Nephron (organoid): ENCODE measurements around the gene MAP3K5.

Experiments used
- H3K27ac Mint-ChIP-seq, 3 experiments: 2 replicates each; pipeline ENCODE4 v1.8.0; 2020; ENCODE audit warnings: mixed read lengths in 3 of 3, mild to moderate bottlenecking in 2 of 3, moderate library complexity in 1 of 3
- H3K27me3 Mint-ChIP-seq: 2 replicates; pipeline ENCODE4 v1.8.0; 2021; ENCODE audit warnings: low read depth, mild to moderate bottlenecking, moderate library complexity, mixed read lengths
- H3K36me3 Mint-ChIP-seq: 2 replicates; pipeline ENCODE4 v1.8.0; 2020; ENCODE audit warnings: low read depth, mixed read lengths
- H3K4me1 Mint-ChIP-seq: 2 replicates; pipeline ENCODE4 v1.8.0; 2020; ENCODE audit warnings: mixed read lengths
- H3K4me3 Mint-ChIP-seq, 3 experiments: 2 replicates each; pipeline ENCODE4 v1.8.0; 2020; ENCODE audit warnings: mild to moderate bottlenecking in 3 of 3, mixed read lengths in 3 of 3, moderate library complexity in 2 of 3
- H3K9me3 Mint-ChIP-seq: 2 replicates; pipeline ENCODE4 v1.8.0; 2020; ENCODE audit warnings: mixed read lengths
- CTCF ChIP-seq, 3 experiments: fragments of 200-600 bp; sonication (generic); IDR thresholded peaks; one replicate each; pipeline ENCODE4 v1.5.0; 2021; ENCODE audit warnings: antibody characterized with exemption in 3 of 3; ENCODE audit not compliant: unreplicated experiment in 3 of 3

Gene MAP3K5

GRCh38 chr6:136579800-136580199 is 212.5 kb downstream of the MAP3K5 start:
- H3K4me1 Mint-ChIP-seq, result no peaks in the 10 kb centered on the region
- no peaks in the 10 kb centered on the region for H3K9me3 Mint-ChIP-seq
- no peak overlapping the region for H3K27ac Mint-ChIP-seq
- no peak overlapping the region for H3K4me3 Mint-ChIP-seq
- no peaks in the 10 kb centered on the region for H3K27me3 Mint-ChIP-seq
- peaks cover 15% of the 10 kb centered on the region for H3K36me3 Mint-ChIP-seq
- TF ChIP-seq CTCF (IDR thresholded peaks at IDR 0.05; ENCODE audit: unreplicated experiment in 3 of 3), result no peak

GRCh38 chr6:136576821-136577220 is 215.5 kb downstream of the MAP3K5 start:
- H3K27ac Mint-ChIP-seq, result no peak overlapping the region
- peaks cover 11% of the 10 kb centered on the region for H3K36me3 Mint-ChIP-seq
- H3K4me1 Mint-ChIP-seq, result no peaks in the 10 kb centered on the region
- H3K9me3 Mint-ChIP-seq, result peaks cover 1% of the 10 kb centered on the region
- no peaks in the 10 kb centered on the region for H3K27me3 Mint-ChIP-seq
- H3K4me3 Mint-ChIP-seq, result no peak overlapping the region
- no peak for TF ChIP-seq CTCF (IDR thresholded peaks at IDR 0.05; ENCODE audit: unreplicated experiment in 3 of 3)

- Mint-ChIP-seq H3K27me3 (no peaks in the 10 kb centered on the region), H3K4me1 (no peaks in the 10 kb centered on the region), H3K9me3 (peaks cover 13% of the 10 kb centered on the region), H3K27ac (no peak overlapping the region), H3K4me3 (no peak overlapping the region), H3K36me3 (peaks cover 18% of the 10 kb centered on the region)
- TF ChIP-seq CTCF (IDR thresholded peaks at IDR 0.05; ENCODE audit: unreplicated experiment in 3 of 3), result no peak
Observed at GRCh38 chr6:136571496-136571895, 220.8 kb downstream of the MAP3K5 start.

GRCh38 chr6:136571065-136571464 is 221.2 kb downstream of the MAP3K5 start:
- Mint-ChIP-seq H3K36me3 (peaks cover 18% of the 10 kb centered on the region), H3K27me3 (no peaks in the 10 kb centered on the region), H3K4me3 (no peak overlapping the region), H3K4me1 (no peaks in the 10 kb centered on the region), H3K27ac (no peak overlapping the region), H3K9me3 (peaks cover 13% of the 10 kb centered on the region)
- no peak for TF ChIP-seq CTCF (IDR thresholded peaks at IDR 0.05; ENCODE audit: unreplicated experiment in 3 of 3)

GRCh38 chr6:136568129-136568528 is 224.1 kb downstream of the MAP3K5 start:
- Mint-ChIP-seq H3K27me3 (peaks cover 4% of the 10 kb centered on the region), H3K4me3 (no peak overlapping the region), H3K36me3 (peaks cover 14% of the 10 kb centered on the region), H3K4me1 (no peaks in the 10 kb centered on the region), H3K27ac (no peak overlapping the region), H3K9me3 (peaks cover 13% of the 10 kb centered on the region)
- TF ChIP-seq CTCF (IDR thresholded peaks at IDR 0.05; ENCODE audit: unreplicated experiment in 3 of 3), result no peak

GRCh38 chr6:136567688-136568087 is 224.6 kb downstream of the MAP3K5 start:
- peaks cover 12% of the 10 kb centered on the region for H3K36me3 Mint-ChIP-seq
- no peak overlapping the region for H3K27ac Mint-ChIP-seq
- H3K4me3 Mint-ChIP-seq, result no peak overlapping the region
- H3K4me1 Mint-ChIP-seq, result no peaks in the 10 kb centered on the region
- peaks cover 4% of the 10 kb centered on the region for H3K27me3 Mint-ChIP-seq
- peaks cover 13% of the 10 kb centered on the region for H3K9me3 Mint-ChIP-seq
- TF ChIP-seq CTCF (IDR thresholded peaks at IDR 0.05; ENCODE audit: unreplicated experiment in 3 of 3), result no peak
